HepG2 (cell line): ENCODE data around the gene RBMS2. TPM values are rescaled to one million over a fixed set of nuclear protein-coding genes. Genes with fewer than 3 reads are reported as not detected.

Experiments
- polyA plus RNA-seq, 8 experiments: library from polyadenylated mRNA; depleted of rRNA in 3 of 8; stranded (reverse) in 7 of 8; unstranded in 1 of 8; fragments of >200 nt; fragmentation: Illumina TruSeq in 4 of 8; extraction: Trizol in 4 of 8; gene quantifications; 2 replicates each; pipeline versions ENCODE4 v1.2.1 to v1.2.3, GENCODE V29; 2011 to 2016; ENCODE audit warnings: low read depth in 4 of 8, missing spikeins in 1 of 8, mixed read lengths in 1 of 8; ENCODE audit not compliant: insufficient read depth in 1 of 8
- small RNA-seq, 3 experiments: library from RNA; depleted of rRNA; stranded (forward); fragments of <200 nt; gene quantifications; one replicate each; pipeline ENCODE3, GENCODE V24; 2012; ENCODE audit warnings: low read depth in 2 of 3, low replicate concordance in 1 of 3; ENCODE audit not compliant: insufficient read length in 3 of 3, insufficient read depth in 2 of 3
- total RNA-seq, 5 experiments: library from RNA; depleted of rRNA; stranded (reverse); fragments of >200 nt; fragmentation: Illumina TruSeq; extraction: Trizol; gene quantifications; 2 replicates each; pipeline ENCODE4 v1.2.3, GENCODE V29; 2016; ENCODE audit warnings: low read depth in 1 of 5

RBMS2 gene
- total and polyA plus RNA-seq, 2 of the 13 experiments (the other 11 are each of a cell fraction or from before 2014, with no cell fraction given) = 0.53 to 7.4 TPM

Small RNA genes lying within 50 kb of the gene (small RNA-seq; reads per million reads assigned to genes)
- gene RNU6-343P (0 reads per million in 3 experiments), gene SNORD59A (9,737 to 167,422 (median 75,501) reads per million in 3 experiments)

Other genes starting within 250 kb of the RBMS2 start
- gene CS, start 221.5 kb upstream of the RBMS2 start, total RNA-seq (2016; rRNA removed; fragmentation: Illumina TruSeq; extraction: Trizol) = 175 and 243 TPM in 2 replicates
- gene CS, start 221.5 kb upstream of the RBMS2 start, polyA plus RNA-seq (2011; rRNA removed) = 173 and 177 TPM in 2 replicates
- 246 and 356 TPM in 2 replicates for gene CNPY2, start 205.8 kb upstream of the RBMS2 start, total RNA-seq (2016; rRNA removed; fragmentation: Illumina TruSeq; extraction: Trizol)
- gene CNPY2, start 205.8 kb upstream of the RBMS2 start, polyA plus RNA-seq (2011; rRNA removed) = 250 and 285 TPM in 2 replicates
- 14.8 and 27.2 TPM in 2 replicates for gene PAN2, start 187.8 kb upstream of the RBMS2 start, total RNA-seq (2016; rRNA removed; fragmentation: Illumina TruSeq; extraction: Trizol)
- gene PAN2, start 187.8 kb upstream of the RBMS2 start, polyA plus RNA-seq (2011; rRNA removed) = 61.1 and 68.5 TPM in 2 replicates
- gene IL23A, start 182.9 kb upstream of the RBMS2 start, total RNA-seq (2016; rRNA removed; fragmentation: Illumina TruSeq; extraction: Trizol) = 0.35 and 0.51 TPM in 2 replicates
- 0.33 and 0.72 TPM in 2 replicates for gene IL23A, start 182.9 kb upstream of the RBMS2 start, polyA plus RNA-seq (2011; rRNA removed)
- 41.6 and 43.5 TPM in 2 replicates for gene STAT2, start 161.7 kb upstream of the RBMS2 start, total RNA-seq (2016; rRNA removed; fragmentation: Illumina TruSeq; extraction: Trizol)
- 84.6 and 107 TPM in 2 replicates for gene STAT2, start 161.7 kb upstream of the RBMS2 start, polyA plus RNA-seq (2011; rRNA removed)
- gene APOF, start 159.0 kb upstream of the RBMS2 start, total RNA-seq (2016; rRNA removed; fragmentation: Illumina TruSeq; extraction: Trizol) = 1.7 and 3.3 TPM in 2 replicates
- gene APOF, start 159.0 kb upstream of the RBMS2 start, polyA plus RNA-seq (2011; rRNA removed) = 23.9 and 27.5 TPM in 2 replicates
- gene TIMELESS, start 72.4 kb upstream of the RBMS2 start, total RNA-seq (2016; rRNA removed; fragmentation: Illumina TruSeq; extraction: Trizol) = 20.3 and 25.6 TPM in 2 replicates
- gene TIMELESS, start 72.4 kb upstream of the RBMS2 start, polyA plus RNA-seq (2011; rRNA removed) = 3.7 and 4.0 TPM in 2 replicates
- gene MIP, start 67.2 kb upstream of the RBMS2 start, total RNA-seq (2016; rRNA removed; fragmentation: Illumina TruSeq; extraction: Trizol) = not detected in 2 replicates
- 0.14 TPM in 1 of 2 replicates, not detected in the other for gene MIP, start 67.2 kb upstream of the RBMS2 start, polyA plus RNA-seq (2011; rRNA removed)
- gene SPRYD4, start 53.2 kb upstream of the RBMS2 start, total RNA-seq (2016; rRNA removed; fragmentation: Illumina TruSeq; extraction: Trizol) = 4.1 and 4.5 TPM in 2 replicates
- 3.6 and 3.9 TPM in 2 replicates for gene SPRYD4, start 53.2 kb upstream of the RBMS2 start, polyA plus RNA-seq (2011; rRNA removed)
- gene GLS2, start 33.7 kb upstream of the RBMS2 start, total RNA-seq (2016; rRNA removed; fragmentation: Illumina TruSeq; extraction: Trizol) = 12.2 and 14.0 TPM in 2 replicates
- gene GLS2, start 33.7 kb upstream of the RBMS2 start, polyA plus RNA-seq (2011; rRNA removed) = 8.5 and 8.6 TPM in 2 replicates
- 21.8 and 25.5 TPM in 2 replicates for gene BAZ2A, start 108.5 kb downstream of the RBMS2 start, total RNA-seq (2016; rRNA removed; fragmentation: Illumina TruSeq; extraction: Trizol)
- gene BAZ2A, start 108.5 kb downstream of the RBMS2 start, polyA plus RNA-seq (2011; rRNA removed) = 63.5 and 73.5 TPM in 2 replicates
- 1,051 and 1,399 TPM in 2 replicates for gene ATP5F1B, start 124.2 kb downstream of the RBMS2 start, total RNA-seq (2016; rRNA removed; fragmentation: Illumina TruSeq; extraction: Trizol)
- 985 and 1,180 TPM in 2 replicates for gene ATP5F1B, start 124.2 kb downstream of the RBMS2 start, polyA plus RNA-seq (2011; rRNA removed)
- 159 and 290 TPM in 2 replicates for gene PTGES3, start 166.5 kb downstream of the RBMS2 start, total RNA-seq (2016; rRNA removed; fragmentation: Illumina TruSeq; extraction: Trizol)
- gene PTGES3, start 166.5 kb downstream of the RBMS2 start, polyA plus RNA-seq (2011; rRNA removed) = 43.7 and 54.4 TPM in 2 replicates
- gene NACA, start 203.5 kb downstream of the RBMS2 start, total RNA-seq (2016; rRNA removed; fragmentation: Illumina TruSeq; extraction: Trizol) = 1,700 and 2,295 TPM in 2 replicates
- 688 and 799 TPM in 2 replicates for gene NACA, start 203.5 kb downstream of the RBMS2 start, polyA plus RNA-seq (2011; rRNA removed)
- gene PRIM1, start 230.5 kb downstream of the RBMS2 start, total RNA-seq (2016; rRNA removed; fragmentation: Illumina TruSeq; extraction: Trizol) = 47.3 and 67.0 TPM in 2 replicates
- 18.1 and 30.0 TPM in 2 replicates for gene PRIM1, start 230.5 kb downstream of the RBMS2 start, polyA plus RNA-seq (2011; rRNA removed)
- gene HSD17B6, start 241.5 kb downstream of the RBMS2 start, total RNA-seq (2016; rRNA removed; fragmentation: Illumina TruSeq; extraction: Trizol) = 0.46 and 0.95 TPM in 2 replicates
- gene HSD17B6, start 241.5 kb downstream of the RBMS2 start, polyA plus RNA-seq (2011; rRNA removed) = 1.8 and 2.6 TPM in 2 replicates